Stimulated activated CD4-positive, alpha-beta T cell treated with anti-CD3 and anti-CD28 coated beads, Interleukin-15, amount 100 ng/mL, for 24 hours (primary cell): Measurements from ENCODE around the gene LSP1.

Experiments used
- DNase-seq: peaks from one replicate; pipeline ENCODE4 v3.0.0-alpha.2; 2020

Gene LSP1

DNA sequence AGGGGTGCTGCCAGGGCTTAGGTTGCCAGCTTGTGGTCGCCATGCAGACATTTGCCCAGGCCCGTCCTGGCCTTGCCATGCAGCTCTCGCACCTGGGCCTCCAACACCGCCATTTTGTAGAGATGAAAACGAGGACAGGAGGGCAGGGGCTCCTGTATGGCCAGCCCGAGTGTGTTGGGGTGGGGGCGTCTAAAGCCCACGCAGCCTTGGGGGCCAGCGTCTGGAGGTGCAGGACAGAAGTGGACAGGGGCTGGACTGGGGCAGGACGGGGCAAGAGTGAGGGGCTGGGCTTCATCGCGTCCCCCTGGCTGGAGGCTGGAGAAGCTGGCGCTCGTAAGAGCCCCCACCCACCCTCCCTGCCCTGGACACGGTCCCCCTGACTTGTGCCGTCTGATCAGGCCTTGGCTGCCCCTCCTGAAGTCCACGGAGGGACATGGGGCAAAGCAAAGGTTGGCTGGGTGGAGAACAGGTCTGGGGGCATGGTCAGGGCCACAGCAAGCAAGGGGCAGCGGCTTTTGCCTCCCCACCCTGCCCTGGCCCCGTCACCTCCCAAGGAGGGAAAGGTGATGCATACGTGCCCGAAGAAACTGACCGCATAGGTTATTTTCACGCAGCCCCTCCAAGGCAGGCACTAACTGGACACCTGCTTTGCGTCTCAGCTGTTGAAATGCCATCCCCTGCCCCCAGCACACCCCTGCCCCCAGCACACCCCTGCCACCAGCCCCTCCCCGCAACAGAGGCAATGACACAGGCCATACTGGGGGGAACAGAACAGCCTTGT lies 67.4 kb downstream of the LSP1 start:
- no peak for DNase-seq

DNA sequence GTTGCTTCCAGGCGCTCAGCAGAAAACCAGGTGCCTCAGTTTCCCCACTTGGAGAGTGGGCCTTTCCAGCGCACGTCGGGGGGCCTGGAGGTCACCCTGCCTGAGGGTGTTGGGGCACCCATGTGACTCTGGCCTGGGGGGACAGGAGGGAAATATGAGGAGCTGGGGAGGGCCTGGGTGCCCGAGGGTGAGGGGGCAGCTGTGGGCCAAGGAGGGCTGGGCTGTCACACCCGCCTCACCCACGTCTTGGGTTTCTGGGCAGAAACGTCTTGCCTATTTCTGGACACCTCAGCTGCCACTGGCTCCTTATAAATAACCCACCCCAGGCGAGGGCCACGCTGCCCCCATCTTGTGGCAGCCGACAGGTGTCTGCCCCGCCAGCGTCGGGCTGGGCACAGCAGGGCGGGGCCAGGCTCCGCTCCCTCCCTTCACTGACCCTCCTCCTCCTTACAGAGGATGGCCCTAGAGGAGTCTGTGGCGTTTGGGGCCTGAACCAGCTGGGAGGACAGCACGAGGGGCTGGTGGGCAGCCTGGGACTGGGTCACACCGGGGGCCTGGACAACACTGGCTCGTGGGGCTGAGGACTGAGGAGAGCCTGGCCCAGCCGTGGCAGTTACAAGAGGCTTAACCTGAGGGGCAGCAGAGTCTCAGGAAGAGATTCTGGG lies 68.2 kb downstream of the LSP1 start:
- no peak for DNase-seq

DNA sequence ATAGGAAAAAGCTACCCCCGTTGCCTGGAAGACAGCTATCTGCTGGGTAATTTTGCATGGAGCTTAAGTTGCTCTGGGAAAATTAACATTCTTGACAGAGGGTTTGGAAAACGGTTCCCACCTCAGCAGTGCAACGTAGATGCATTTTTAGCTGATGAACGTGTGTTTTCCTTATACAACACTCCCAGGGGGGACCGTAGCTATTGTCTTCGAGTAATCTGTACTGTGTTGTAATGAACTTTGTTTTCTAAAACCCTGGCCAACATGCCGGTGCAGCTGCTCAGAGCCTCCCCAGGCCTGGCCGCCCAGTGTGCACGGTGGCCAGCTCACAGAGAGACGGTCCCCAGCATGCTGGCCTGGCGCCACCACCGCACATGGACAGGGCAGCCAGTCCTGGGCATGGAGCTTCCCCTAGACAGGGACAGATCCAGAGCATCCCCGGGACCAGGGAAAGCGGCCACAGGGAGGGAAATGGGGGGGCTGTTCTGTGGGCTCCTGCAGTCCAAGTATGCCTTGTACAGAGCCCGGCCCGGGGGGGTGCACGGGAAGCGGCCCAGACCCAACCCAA lies 68.8 kb downstream of the LSP1 start:
- DNase-seq, result no peak

DNA sequence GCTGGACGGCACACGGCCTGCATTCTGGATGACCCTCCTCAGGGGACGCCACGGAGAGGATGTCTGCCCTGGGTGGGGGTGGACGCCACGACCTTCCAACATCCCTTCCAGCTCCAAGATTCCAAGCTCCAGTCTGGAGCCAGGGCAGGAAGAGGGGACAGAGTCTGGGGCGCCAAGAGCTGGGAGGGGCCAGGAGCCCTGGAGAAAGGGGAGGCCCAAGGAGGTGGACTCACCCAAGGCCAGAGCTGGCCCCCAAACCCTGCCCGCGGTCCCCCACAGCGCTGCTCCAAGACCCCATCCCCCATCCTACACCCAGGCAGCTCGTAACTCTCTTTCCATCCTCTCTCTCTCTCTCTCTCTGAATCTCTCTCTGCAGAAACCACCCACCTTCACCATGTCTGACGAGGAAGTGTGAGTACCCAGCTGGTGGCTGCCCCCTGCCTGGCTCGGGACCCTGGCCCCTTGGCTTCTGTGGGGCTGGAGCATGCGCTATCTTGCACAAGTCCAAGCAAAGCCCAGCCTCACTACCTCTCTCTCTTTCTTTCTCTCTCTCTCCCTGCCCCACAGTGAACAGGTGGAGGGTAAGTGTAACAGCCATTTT lies 69.7 kb downstream of the LSP1 start:
- no peak for DNase-seq

DNA sequence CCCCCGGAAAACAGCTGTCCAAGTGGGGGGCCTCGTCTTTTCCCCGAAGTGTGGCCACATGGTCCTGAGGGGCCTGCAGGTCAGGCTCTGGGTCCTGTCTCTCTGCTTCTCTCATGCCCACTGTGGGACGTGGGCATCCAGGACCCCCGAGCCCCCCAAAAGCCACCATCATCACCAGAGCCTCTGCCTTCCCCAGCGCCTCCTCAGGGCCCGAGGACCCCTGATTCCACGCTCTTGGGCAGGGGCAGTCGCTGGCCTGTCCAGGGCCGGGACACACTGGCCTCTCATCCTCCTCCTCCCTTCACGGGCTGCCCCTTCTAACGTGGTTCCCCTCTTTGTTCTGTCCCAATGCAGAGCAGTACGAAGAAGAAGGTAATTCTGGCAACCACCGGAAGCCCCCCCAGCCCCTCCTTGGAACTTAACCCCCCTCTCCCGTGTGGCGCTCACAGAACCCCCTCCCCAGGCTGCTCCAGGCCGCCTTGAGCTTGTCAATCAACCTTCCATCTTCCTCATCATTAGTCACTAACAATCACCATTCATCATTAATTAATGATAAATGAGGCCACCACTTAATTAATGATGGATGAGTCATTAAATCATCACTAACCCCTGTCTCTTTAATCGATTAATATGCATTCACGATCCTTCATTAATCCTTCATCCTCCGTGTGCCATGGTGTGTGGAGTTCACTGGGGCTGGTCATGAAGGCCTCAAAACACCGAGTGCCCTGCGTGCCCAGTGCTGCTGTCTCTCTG lies 70.5 kb downstream of the LSP1 start:
- DNase-seq, result no peak

DNA sequence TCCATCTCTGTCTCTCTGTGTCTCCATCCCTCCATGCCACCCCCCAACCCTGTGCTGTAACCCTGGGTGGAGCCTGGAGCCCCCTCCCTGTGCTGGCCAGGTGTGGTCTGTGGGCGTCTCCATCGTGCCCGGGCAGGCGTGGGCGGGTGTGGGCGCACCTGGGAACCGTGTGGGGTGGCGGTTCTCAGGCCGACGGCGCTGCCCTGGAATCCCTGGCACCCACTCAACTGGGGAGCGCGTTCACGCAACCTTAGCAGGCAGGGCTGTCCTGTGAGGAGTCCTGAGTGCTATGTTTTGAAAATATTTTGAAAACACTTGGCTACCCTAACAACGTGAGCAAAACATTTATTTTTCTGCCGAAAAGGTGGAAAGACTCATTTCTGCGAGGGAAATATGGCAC lies 71.3 kb downstream of the LSP1 start:
- no peak for DNase-seq

DNA sequence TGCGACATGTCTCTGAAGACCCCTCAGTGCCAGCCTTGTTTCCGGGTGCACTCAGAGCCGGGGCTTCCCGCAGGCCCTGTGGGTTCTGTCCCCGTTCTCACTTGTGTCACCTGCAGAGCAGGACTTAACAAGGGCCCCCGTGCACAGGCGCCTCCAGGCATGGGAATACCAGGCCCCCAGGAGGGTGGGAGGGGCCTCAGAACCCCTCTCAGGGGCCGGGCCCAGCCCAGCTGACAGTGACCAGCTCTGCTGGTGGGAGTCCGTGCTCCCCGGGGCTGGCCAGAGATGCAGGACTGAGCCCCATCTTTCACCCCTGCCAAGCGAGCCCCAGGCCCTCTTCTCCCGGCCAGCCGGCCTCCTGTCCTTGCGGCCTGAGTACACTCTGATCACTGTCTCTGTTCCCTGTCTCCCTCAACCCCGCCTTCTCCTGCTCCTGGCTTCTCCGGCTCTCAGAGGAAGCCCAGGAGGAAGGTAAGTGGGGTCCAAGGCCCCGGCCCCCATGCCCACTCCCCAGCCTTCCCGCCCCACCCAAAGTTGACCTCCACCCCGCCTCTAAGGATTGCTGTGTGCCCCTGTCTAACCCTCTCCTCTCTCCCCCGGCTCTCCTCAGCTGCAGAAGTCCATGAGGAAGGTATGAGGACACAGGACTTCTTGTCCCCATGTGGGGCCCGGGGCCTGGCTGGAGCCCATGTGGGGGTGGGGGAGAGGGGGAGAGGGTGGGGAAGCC lies 71.9 kb downstream of the LSP1 start:
- no peak for DNase-seq

DNA sequence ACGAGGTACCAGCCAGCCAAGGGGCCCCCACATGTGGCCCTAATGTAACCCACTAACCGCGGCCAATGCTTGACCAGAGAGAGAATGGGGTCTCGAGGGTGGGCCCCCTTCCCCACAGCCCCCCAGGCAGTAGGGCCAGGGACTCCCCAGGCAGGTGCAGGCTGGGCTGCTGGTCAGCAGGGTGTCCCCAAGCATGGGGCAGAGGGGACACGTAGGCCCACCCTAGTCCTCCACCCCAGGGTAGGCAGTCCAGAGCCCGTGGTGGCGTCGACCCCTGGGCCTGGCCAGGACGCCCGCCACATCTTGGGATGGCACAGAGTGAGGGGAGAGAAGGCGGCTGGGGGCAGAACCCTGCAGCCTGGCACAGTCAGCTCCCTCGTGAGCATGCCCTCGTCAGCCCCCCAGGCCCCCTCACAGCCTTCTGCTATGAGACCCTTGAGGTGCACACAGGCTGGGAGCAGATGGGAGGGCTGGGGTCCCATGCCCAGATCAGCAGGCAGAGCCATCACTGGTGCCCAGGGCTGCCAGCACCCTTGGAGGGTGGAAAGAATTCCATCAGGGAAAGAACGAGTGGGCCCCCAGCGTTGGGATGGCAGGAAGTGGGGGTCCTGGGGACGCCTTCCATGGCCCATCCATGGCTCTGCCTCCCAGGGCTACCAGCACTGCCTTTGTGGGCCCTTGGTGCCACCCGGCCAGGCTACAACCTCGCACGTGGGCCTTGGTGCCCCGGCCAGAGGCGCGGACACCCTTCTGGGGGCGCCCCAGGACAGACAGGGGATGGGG lies 72.7 kb downstream of the LSP1 start:
- no peak for DNase-seq

DNA sequence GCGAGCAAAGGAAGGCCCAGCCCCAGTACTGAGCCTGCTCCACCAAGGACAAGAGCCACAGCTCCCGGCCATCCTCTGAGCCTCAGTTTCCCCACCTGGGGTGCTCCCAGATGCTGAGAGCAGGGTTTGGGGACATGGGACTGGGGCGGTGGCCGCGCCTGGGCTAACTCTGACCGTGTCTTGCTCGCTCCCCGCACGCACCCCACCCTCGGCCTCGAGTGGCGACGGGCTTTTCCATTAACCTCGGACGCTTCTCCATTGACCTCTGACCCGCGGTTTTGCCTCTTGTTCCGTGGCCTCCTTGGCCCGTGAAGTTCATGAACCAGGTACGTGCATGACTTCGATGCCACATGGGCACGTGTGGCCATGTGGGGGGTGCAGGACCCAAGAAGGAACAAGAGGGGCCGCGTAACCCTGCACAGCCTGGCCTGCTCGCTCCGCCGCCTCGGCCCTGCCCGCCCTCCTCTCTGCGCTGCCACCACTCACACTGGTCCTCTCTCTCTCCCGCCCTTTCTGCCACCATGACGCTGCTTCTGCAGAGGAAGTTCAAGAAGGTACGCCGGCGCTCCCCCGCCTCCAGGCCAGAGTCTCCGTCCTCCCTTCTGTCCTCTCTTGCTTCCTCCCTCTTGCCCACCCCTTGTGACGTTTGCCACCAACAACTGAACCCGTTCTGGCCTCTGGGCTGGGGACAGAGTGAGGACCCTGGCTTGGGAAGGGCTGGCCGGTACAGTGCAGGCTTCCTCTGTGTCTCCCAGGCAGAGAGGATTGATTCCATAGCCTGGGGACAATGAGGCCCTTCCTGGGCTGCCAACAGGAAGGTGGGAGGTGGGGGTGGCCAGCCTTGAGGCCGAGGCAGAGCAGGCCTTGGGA lies 73.5 kb downstream of the LSP1 start:
- DNase-seq, result no peak

DNA sequence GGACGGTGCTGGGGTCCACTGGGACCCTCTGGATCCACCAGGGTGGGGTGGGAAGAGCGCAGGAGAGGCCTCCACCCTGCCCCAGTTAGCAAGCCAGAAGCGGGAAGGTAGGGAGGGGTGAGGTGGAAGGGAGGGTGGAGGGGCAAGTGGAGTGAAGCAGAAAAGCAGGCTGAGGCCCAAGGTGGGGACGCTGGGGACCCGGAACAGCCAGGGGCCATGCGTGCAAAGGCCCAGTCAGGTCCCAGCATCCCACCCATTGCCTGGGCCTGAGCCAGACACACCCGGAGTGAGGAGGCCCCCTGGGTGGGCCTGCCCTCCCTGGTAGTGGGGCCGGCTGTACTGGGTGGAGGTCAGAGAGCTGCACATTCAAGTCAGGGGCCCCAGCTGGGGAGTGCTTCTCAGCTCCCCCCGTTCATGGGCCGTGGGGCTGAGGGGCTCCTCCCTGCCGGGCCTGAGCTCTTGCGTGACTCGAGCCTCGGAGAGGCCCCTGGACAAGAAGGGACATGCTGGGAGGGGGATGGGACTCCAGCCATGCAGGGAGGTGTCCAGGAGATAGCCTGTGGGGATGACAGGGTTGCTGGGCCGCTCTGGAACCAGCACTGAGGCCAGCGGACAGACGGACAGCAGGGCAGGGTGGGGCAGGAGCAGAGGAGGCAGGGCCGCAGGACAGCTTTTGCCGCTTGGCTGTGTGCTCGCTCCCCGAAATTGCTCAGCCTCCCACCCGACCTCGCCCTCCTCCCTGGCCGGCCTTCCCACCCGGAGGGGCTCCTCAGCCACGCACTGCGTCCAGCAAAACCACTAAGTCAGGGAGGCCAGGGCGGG lies 74.4 kb downstream of the LSP1 start:
- no peak for DNase-seq

DNA sequence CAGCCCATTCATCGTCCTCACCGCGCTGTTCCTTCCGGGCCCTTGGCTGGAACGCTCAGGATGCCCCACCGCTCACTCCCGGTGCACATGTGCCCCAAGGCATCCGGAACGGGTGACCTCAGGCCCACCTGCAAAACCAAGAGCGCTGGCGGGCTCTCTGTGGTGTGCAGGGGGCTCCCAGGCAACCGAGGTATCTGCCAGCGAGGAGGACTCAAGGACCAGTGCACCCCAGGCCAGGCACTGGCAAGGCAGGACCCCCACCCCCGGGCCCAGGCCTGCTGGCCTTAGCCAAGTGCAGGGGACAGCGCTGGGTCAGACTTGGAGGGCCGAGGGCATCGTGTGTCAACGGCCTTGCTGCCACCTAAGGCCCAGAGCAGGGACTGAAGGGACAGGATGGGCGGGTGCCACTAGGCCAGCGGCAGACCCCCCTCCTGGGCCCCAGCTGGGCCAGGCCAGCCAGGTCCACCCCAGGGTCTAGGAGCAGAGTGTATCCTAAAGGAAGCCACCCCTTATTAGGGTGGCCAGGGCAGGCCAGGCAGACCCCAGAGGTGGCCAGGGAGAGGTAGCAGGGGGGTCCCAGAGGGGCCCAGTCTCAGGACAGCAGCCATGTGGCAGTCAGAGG lies 75.1 kb downstream of the LSP1 start:
- DNase-seq, result no peak

DNA sequence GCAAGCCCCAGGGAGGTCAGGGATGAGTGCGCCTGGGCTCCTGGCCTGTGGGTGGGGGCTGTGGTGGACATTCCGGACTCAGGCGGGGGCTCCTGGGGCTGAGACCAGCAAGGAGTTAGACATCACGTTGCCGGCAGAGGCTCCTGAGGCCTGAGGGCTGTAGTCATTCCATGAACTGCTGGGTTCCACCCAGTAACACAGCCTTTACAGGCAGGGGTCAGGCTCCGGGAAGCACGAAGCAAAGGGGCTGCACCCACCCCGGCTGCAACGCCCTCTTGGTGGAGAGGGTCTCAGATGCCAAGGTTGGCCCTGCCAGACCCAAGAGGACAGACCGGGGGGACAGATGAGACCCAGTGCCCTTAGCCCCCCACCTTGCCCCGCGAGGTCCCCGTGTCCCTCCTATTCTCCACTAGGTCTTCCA lies 75.6 kb downstream of the LSP1 start:
- no peak for DNase-seq

DNA sequence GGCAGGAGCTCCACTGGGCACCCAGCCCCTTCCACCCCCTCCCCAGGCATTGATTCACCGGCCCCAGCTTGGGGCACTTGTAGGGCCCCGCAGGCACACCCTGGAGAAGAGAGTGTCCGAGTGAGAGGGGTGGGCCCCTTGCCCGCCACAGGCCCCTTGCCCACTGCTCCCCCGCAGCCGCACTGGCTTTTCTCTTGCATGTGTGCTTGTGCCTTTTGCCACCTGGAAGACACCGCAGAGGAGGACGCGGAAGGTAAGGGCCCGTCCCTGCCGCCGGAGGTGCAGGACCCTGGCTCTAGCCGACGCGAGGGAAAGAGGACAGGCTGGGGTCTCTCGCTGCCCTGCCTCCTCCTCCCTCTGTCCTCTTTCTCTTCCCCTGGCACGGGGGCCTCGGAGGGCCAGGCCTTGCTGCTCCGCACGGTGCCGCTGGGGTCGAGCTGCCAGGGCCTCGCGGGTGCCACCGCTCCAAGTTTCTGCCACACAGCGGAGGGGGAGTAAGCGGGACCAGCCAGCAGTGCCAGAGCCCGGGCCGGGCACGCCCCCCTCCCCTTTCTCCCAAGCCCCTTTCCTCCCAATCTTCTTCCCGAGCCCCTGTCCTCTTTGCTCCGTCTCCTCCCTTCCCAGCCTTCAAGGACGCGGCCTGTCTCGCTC lies 76.1 kb downstream of the LSP1 start:
- DNase-seq, result no peak

DNA sequence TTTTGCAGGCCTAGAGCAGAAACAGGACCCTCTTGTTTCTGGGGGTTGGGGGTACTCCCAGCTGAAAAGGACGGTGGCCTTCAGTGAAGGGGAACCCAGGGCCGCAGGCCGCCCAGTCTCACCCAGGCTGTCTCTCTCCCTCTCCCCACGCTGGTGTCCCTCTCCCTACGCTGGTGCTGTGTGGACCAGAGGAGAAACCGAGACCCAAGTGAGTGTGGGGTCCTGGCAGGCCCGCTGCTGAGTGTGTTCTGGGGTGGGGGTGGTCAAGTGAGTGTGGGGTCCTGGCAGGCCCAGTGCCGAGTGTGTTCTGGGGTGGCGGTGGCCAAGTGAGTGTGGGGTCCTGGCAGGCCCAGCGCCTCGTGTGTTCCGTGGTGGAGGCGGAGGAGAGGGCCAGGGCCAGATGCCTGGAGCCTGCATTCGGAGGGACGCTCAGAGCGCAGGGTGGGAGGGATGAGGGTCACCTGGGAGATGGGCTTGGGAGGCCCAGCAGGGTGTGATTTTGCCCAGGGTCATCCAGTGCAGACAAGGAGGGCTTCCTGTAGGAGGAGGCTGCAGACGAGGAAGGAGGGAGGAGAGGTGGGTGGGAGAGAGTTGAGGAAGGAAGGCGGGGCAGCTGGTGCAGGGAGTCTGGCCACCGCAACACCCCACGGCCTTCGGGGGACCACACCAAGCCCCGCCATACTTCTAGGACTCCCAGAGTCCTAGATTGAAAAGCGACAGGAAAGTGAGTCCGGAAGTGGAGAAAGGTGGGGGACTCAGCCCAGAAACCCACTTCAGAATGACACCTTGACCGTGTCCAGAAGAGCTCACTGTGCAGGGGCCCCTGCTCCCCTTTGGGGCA lies 77.0 kb downstream of the LSP1 start:
- no peak for DNase-seq

DNA sequence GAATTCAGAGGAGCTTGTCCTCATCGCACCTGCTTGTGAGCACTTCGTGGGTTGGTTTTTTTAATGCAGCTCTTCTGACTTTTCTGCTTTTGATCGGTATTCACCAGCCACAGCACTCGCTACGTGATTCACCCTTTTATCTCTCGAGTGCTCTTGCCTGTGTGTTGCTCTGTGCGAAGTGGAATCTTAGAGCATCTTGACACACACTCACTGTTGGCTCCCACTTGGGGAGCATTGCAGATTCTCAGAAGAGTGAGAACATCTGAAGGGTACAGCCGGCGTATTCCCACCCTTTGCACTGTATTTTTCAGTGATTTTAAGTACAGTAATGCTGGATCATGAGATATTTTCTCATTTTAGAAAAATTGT lies 77.6 kb downstream of the LSP1 start:
- no peak for DNase-seq

DNA sequence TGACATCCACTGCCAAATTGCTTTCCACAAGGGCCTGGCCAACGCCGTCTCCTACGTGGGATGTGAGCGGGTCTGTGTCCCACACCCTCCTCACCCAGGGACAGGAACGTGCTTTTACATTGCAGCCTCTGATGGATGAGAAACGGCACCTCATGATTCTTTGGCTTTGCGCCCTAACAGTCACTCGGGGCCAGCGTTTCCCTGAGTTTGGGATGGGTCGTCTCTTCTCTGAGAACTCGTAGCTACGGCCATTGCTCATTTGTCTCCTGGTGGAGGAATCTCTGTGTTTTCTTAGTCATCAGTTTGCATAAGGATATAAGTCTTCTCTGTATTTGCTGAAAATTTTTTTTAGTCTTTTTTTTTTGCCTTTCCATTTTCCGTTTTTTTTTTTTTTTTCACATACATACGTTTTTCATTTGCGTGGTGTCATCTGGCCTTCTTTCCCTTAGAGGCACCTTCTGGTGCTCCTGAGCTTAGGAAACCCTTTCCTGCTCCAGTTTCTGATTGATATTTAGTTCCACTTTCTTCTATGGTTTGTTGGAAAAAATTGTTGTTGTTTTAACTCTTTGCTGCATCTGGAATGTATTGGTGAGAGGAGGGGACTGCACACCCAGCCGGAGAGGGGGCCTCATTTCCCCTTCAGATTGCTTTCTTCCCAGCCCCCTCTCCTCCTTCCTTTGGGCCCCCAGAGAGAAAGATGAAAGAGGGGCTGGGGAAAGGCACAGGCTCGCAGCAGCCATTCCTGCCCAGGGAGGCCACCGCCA lies 78.6 kb downstream of the LSP1 start:
- DNase-seq, result no peak

DNA sequence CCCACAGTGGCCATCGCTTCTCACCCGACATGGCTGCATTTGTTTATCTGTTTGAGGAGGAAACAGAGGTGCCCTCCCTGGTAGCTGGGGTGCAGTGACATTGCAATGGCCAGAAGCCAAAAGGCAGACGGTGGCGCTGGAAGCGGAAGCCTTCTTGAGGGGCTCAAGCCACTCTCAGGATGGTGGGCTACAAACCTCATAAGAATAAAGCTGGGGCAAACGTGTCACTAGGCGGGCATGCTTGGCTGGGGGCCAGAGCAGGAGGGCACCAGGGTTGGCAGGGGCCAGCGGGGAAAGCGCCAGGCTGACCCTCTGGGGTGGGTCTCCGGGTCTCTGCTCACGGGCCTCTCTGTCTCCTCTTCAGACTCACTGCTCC lies 79.2 kb downstream of the LSP1 start:
- DNase-seq, result no peak
